Activated naive CD4-positive, alpha-beta T cell treated with anti-CD3 and anti-CD28 coated beads, Interleukin-2, amount 50 U/mL, for 16 hours (primary cell): ENCODE results near the gene ROR1.
"Not testable (repeated sequence)": the region's sequence is repeated elsewhere in the genome, so short reads cannot be mapped to it uniquely, and the experiment has no call there.

Experiments
- DNase-seq: peaks from one replicate; pipeline ENCODE4 v3.0.0-alpha.2; 2020

The ROR1 gene

GRCh38 chr1:64197076-64197475 is 423.3 kb downstream of the ROR1 start:
- DNase-seq = no peak

DNA sequence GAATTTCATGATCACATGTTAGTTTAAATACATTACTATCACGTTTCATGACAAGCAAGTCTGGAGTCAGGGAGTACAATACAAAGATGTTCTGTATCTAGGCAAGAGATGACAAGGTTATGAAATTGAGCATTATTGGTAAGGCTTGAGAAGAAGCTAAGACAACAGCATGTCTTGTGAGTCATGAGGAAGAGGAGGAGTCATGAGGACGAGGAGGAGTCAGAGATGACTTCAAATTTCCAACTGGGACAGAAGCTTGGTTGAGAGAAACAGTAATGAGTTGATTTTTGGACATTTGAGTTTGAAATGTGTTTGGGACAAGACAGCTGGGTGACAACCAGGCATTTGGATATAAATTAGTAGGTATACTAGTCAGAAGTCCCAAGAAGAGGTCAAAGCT is 425.3 kb downstream of the ROR1 start:
- no peak for DNase-seq

GRCh38 chr1:64200064-64200463 is 426.2 kb downstream of the ROR1 start:
- no peak for DNase-seq

GRCh38 chr1:64203420-64203819 is 429.6 kb downstream of the ROR1 start, which contains the start of gene UBE2U:
Gene UBE2U (plus strand): TSS chr1:64203623. CDS start chr1:64204051, 428 bp downstream.
- DNase-seq = no peak

DNA sequence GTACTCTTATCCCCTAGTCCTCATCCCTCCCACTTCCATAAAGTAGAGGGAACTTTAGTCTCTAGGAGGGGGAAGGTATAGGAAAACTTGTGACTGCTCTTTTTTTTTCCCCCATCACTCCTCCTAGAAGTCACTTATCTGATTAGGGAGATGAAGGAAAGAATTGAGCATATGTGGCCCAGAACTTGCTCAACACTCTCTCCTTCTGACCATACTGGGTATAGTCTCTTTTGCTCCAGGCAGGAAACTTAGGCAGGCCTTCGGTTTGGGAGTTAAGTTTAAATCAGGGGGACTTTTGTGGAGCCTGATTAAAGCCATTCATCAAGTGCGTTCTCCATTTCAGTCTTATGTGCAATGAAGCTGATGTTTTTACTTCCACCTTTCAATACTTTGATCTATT is 435.4 kb downstream of the ROR1 start:
- DNase-seq = no peak

DNA sequence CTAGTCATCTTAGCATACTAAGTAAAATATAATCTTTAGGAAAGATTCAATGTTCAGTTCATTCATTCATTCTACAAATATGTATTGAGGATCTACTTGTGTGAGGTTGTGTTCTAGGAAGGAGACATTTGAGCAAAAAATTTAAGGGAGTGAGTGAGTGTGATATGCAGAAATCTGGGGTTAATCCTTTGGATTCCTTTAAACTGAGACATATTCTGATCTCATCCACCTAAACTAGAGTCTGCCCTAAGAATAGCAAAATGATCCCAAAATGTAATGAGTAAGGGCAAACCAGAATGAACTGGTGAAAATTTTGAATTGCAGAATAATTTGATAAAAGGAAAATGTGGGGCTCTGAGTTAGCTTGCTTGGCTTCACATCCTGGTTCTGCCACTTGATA is 438.2 kb downstream of the ROR1 start:
- no peak for DNase-seq

DNA sequence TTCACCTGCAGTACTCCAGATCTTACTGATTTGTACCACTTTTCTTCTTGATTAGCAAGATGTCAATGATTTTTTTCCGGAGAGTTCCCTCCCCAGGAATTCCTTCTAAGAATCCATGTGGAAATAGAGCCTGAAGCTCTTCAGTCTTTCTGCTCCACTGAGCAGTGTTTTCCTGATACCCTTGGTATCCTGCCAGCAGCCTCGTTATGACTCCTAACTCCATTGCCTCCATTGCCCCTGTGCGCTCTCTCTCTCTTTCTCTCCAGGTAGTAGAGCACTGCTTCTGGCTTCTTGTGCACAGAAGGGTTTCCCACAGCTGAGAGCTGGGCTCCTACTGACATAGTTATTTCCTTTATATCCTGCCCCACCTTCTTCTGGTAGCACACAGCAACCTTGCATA is 441.8 kb downstream of the ROR1 start:
- DNase-seq = no peak

GRCh38 chr1:64220241-64220640 is 446.4 kb downstream of the ROR1 start:
- no peak for DNase-seq

- DNase-seq = no peak
Observed at GRCh38 chr1:64223329-64224151, 449.7 kb downstream of the ROR1 start.

DNA sequence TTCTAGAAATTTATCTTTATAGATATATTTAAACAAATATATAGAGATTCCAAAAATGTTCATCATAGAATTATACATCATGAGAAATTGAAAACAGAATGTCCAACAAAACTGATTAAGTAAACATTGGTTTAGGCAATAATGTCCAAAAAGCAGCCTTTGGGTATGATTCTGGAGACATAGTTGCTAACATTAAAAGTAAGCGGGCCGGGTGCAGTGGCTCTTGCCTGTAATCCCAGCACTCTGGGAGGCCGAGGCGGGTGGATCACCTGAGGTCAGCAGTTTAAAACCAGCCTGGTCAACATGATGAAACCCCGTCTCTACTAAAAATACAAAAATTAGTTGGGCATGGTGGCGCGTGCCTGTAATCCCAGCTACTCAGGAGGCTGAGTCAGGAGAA is 450.4 kb downstream of the ROR1 start:
- not testable (repeated sequence) for DNase-seq

DNA sequence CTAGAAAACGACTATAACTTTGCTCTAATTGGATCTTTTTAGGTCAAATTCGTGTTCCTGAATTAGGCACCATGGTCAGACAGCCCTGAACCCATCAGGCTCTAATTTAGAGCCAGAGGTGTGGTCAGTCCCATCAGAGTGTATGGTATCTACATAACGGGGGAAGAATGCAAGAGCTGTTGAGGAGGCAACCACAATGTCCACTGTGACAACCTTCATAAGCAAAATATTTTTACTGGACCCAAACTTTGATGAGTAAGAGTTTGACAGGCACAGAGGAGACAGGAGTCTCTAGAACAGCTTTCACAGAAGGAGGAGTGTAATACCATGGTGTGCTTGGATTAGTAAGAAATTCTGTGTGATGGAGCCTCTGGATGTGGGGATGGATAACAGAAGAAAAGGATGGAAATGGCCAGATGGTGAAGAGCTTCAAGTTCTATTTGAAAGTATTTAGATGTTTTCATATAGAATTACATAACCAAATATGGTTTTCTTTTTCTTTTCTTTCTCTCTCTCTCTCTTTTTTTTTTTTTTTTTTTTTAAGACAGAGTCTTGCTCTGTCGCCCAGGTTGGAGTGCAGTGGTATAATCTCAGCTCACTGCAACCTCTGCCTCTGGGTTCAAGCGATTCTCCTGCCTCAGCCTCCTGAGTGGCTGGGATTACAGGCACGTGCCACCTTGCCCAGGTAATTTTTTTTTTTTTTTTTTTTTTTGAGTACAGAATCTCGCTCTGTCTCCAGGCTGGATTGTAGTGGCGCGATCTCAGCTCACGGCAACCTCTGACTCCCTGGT is 454.5 kb downstream of the ROR1 start:
- no peak for DNase-seq

DNA sequence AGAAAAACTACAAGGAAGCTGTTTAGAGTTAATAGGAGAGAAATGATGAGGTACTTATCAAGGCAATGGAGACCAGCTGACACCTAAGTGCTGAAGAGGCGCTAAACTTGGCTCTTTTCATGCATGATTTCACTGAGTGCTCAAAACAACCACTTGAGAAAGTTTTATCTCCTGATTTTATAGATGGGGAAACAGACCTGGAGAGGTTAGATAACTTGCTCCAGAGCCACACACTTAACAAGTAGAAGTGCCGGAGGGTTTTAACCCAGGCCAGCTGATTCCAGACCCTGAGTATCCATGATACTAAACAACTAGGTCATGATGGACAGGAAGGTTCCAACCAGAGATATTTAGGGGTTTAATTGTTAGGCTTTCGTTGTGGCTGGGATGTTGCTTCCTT is 455.5 kb downstream of the ROR1 start:
- DNase-seq = no peak
